ENCODE results near the gene CSH2. TPM values are rescaled to one million over a fixed set of nuclear protein-coding genes. Genes with fewer than 3 reads are reported as not detected.
"Not testable (repeated sequence)": the region's sequence is repeated elsewhere in the genome, so short reads cannot be mapped to it uniquely, and the experiment has no call there.

The CSH2 gene
- total RNA-seq, 1 donor = 0.10 TPM

DNA sequence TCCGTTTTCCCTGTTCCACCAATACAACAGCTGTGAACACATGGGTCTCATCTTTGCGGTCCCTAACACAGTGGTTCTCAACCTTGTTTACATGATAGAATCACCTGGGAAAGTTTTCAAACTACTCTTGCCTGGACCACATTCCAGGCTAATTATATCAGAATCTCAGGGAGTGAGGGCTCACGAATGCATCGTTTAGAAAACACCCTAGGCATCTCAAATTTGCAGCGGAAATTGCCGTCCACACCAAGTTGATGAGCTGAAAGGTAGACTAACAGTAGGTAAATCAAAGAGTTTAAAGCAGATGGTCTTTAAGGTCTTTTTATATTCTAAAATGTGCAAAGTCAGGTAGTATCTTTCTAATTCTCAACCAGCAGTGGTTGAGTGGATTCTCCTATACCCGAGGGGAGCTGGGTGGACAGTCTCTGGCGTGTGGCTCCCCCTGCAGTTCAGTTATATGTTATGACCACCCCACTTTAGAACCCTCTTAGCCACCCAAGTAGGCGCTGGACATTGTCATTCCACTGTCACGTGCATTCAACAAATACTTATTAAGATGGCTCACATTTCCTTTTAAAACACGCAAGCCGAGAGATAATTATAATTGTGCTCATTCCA is 33.8 kb upstream of the CSH2 start:
- not testable (repeated sequence) for H3K4me1 ChIP-seq (ENCODE audit: insufficient read depth, low read length); H3K27me3 ChIP-seq (ENCODE audit: insufficient read depth, low read length); H3K9me3 ChIP-seq (ENCODE audit: low read depth, low read length); H3K4me3 ChIP-seq (ENCODE audit: low read length)

DNA sequence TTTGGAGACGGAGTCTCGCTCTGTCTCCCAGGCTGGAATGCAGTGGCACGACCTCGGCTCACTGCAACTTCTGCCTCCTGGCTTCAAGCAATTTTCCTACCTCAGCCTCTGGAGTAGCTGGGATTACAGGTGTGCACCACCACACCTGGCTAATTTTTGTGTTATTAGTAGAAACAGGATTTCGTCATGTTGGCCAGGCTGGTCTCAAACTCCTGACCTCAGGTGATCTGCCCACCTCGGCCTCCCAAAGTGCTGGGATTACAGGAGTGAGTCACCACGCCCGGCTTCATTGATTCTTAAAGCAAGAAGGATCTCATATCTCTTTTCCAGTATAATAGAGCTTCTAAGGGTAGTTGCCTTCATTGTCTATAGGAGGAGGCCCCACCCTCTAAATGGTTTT is 31.3 kb upstream of the CSH2 start:
- H3K9me3 ChIP-seq (ENCODE audit: low read depth, low read length); H3K27me3 ChIP-seq (ENCODE audit: insufficient read depth, low read length); H3K4me3 ChIP-seq (ENCODE audit: low read length); H3K4me1 ChIP-seq (ENCODE audit: insufficient read depth, low read length): not testable (repeated sequence)

DNA sequence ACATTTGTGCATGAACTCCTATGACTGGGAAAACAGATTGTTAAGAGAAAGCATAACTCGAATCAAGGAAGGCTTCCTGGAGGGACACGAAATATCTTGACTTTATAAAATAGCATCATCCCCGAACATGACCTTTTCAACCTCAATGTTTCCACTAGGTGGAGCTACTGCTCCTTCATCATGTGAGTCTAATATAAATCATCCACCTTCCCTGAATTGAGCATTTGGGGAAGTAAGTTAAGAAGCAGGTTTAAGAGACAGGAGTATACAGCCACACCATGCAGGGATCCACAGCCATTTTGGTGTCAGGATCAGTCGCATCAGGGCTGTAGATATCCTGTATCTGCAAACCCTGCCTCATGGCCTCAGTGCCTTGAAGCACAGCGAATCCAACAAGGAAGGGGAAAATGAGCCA is 30.3 kb upstream of the CSH2 start:
- H3K4me3 ChIP-seq (ENCODE audit: low read length); H3K27me3 ChIP-seq (ENCODE audit: insufficient read depth, low read length); H3K4me1 ChIP-seq (ENCODE audit: insufficient read depth, low read length); H3K9me3 ChIP-seq (ENCODE audit: low read depth, low read length): not testable (repeated sequence)

DNA sequence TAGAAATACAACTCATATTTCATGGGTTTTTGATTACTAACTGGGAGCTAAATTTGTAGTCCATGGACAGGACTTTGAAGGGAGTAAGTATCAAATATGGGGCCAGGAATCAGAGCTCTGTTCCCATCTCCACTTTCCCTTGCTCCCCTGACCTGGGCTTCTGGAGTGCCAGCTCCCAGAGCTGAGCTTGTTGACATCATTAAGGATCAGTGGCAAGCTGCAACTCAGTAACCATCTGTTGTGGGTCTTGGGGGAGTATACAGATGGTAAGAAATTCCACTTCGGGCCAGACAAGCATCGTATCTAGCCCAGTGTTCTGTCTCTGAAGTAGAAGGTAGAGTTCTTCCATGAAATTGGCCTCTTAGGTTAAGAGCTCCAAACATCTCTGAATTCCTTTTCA is 28.5 kb upstream of the CSH2 start:
- not testable (repeated sequence) for H3K4me3 ChIP-seq (ENCODE audit: low read length); H3K9me3 ChIP-seq (ENCODE audit: low read depth, low read length); H3K27me3 ChIP-seq (ENCODE audit: insufficient read depth, low read length); H3K4me1 ChIP-seq (ENCODE audit: insufficient read depth, low read length)

DNA sequence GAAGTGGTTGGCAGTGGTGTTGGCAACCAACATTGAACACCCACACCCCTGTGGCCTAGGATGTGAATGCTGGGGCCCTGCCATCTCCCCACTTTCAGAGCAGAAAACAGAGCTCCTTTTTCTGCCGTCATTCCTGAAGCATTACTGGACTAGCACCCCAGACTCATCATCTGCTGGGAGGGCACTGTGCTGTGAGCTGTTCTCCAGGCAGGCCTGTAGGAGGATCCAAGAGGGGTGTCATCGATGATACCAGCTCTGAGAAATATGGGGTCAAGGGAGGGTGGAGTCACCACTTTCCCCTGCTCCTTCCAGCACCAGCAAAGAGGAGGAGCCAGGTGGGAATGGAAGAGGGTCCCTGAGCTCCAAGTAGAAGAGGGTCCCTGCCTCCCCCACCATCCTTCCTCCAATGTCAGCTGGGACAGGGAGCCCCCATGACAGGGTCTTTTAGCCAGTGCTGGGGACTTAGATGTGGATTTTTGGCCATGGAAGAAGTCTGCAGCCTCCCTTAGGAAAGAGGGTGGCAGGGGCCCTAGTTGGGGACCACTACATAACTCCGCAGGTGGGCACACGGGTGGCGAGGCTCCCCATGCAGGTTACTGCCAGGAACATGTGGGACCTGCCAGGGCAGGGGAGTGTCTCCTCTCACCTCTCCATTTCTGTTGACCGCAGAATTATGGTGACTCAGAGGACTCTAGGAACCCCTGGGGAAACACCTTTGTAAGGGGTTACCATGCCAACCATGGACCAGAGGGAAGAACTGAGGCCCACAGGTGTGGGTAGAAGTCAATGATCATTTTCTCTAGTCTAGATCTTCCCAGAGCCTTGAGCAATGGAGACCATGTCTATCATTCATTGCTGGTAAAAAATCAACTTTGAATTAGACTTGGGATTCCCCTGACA is 25.7 kb upstream of the CSH2 start:
- H3K4me1 ChIP-seq (ENCODE audit: insufficient read depth, low read length); H3K9me3 ChIP-seq (ENCODE audit: low read depth, low read length); H3K27me3 ChIP-seq (ENCODE audit: insufficient read depth, low read length); H3K4me3 ChIP-seq (ENCODE audit: low read length): not testable (repeated sequence)

DNA sequence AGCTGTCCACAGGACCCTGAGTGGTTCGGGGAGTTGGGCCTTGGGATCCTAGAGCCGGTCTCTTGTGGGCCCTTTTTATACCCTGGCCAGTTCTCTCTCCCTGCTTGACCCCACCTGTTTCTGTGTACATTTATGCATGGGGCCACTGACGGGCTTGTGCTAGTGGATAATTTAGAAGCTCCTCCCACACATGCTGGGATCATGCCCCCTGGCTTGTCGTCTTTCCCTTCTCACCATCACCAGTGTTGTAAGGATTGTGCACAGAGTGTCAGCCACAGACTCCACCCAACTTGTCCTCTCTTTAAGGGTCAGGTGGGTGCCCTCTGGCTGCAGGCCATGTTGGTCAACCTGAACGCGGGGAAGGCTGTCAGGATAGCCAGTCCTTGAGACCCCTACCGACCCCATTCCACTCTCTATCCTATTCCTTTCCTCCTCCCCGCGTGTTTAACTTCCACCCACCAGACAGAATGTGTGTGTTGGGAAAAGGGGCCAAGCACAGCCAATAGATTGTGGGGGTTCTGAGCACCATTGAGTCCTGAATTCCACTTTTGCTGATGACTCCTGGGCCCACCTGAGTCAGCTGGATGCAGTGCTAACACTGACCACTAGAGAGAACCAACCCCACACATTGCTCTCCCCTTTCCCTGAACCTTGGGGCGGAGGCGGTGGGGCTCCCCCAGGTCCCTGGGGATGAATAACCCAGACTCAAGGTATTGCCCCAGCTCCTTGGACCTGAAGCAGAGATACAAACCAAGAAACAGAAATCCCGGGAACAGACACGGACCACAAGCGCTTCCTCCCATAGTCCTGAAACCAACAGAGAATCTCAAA is 23.3 kb upstream of the CSH2 start, which contains the start of gene CSH1:
CSH1 (minus strand) TSS at position 51 of the 831 bp plus-strand sequence. CDS start 63 bp downstream, outside the sequence.
- not testable (repeated sequence) for H3K4me1 ChIP-seq (ENCODE audit: insufficient read depth, low read length); H3K9me3 ChIP-seq (ENCODE audit: low read depth, low read length); H3K27me3 ChIP-seq (ENCODE audit: insufficient read depth, low read length); H3K4me3 ChIP-seq (ENCODE audit: low read length)

DNA sequence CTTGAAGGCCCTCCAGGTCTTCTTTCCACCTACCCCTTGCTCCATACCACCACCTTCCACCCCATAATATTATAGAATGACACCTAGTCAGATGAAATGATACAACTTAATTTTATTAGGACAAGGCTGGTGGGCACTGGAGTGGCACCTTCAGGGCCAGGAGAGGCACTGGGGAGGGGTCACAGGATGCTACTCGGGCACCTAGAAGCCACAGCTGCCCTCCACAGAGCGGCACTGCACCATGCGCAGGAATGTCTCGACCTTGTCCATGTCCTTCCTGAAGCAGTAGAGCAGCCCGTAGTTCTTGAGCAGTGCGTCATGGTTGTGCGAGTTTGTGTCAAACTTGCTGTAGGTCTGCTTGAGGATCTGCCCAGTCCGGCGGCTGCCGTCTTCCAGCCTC is 21.3 kb upstream of the CSH2 start:
- H3K4me3 ChIP-seq (ENCODE audit: low read length); H3K4me1 ChIP-seq (ENCODE audit: insufficient read depth, low read length); H3K9me3 ChIP-seq (ENCODE audit: low read depth, low read length); H3K27me3 ChIP-seq (ENCODE audit: insufficient read depth, low read length): not testable (repeated sequence)

DNA sequence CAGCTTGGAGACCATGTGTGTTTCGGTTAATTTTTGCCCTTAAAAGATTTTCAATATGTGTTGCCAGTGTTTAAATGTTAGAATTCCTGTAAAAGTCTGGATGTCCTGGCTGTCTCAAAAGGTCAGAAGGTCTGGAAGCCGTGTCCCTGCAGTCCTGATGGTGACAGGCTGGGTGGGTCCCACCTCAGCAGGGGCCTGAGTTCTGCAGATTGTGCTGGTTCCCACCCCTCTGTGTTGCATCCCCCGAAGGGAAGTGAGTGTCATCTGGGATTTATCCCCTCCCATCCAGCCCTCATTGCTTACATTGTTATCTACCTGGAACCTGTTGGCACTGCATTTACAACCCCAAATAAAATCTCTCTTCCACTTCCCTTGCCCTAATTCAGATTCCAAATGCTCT is 20.5 kb upstream of the CSH2 start:
- H3K27me3 ChIP-seq (ENCODE audit: insufficient read depth, low read length); H3K4me3 ChIP-seq (ENCODE audit: low read length); H3K9me3 ChIP-seq (ENCODE audit: low read depth, low read length); H3K4me1 ChIP-seq (ENCODE audit: insufficient read depth, low read length): not testable (repeated sequence)

DNA sequence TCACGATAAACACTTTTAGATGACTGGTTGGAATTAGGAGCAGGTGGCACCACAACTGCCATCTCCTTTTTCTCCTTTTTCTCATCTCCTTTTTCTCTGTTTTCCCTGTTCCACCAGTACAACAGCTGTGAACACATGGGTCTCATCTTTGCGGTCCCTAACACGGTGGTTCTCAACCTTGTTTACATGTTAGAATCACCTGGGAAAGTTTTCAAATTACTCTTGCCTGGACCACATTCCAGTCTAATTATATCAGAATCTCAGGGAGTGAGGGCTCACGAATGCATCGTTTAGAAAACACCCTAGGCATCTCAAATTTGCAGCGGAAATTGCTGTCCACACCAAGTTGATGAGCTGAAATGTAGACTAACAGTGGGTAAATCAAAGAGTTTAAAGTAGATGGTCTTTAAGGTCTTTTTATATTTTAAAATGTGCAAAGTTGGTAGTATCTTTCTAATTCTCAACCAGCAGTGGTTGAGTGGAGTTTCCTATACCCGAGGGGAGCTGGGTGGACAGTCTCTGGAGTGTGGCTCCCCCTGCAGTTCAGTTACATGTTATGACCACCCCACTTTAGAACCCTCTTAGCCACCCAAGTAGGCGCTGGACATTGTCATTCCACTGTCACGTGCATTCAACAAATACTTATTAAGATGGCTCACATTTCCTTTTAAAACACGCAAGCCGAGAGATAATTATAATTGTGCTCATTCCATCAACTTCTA is 19.0 kb upstream of the CSH2 start:
- H3K4me1 ChIP-seq (ENCODE audit: insufficient read depth, low read length); H3K9me3 ChIP-seq (ENCODE audit: low read depth, low read length); H3K27me3 ChIP-seq (ENCODE audit: insufficient read depth, low read length); H3K4me3 ChIP-seq (ENCODE audit: low read length): not testable (repeated sequence)

DNA sequence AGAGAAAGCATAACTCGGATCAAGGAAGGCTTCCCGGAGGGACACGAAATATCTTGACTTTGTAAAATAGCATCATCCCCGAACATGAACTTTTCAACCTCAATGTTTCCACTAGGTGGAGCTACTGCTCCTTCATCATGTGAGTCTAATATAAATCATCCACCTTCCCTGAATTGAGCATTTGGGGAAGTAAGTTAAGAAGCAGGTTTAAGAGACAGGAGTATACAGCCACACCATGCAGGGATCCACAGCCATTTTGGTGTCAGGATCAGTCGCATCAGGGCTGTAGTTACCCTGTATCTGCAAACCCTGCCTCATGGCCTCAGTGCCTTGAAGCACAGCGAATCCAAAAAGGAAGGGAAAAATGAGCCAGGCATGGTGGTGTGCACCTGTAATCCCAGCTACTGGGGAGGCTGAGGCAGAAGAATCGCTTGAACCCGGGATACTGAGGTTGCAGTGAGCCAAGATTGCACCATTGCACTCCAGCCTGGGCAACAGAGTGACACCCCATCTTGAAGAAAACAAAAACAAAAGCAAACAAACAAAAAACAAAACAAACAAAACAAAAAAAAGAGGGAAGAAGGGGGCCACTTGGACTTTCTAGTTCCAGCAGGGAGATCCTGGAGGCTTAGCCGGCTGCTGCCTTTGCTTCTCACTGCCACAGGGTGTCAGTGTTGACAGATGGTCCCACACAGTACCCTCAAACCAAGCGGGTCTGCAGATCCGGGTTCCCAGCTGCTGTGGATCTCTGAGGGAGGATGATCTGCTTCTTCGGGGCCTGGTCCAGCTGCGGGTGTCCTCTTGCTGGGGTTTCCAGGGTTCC is 15.8 kb upstream of the CSH2 start:
- not testable (repeated sequence) for H3K4me3 ChIP-seq (ENCODE audit: low read length); H3K27me3 ChIP-seq (ENCODE audit: insufficient read depth, low read length); H3K9me3 ChIP-seq (ENCODE audit: low read depth, low read length); H3K4me1 ChIP-seq (ENCODE audit: insufficient read depth, low read length)

DNA sequence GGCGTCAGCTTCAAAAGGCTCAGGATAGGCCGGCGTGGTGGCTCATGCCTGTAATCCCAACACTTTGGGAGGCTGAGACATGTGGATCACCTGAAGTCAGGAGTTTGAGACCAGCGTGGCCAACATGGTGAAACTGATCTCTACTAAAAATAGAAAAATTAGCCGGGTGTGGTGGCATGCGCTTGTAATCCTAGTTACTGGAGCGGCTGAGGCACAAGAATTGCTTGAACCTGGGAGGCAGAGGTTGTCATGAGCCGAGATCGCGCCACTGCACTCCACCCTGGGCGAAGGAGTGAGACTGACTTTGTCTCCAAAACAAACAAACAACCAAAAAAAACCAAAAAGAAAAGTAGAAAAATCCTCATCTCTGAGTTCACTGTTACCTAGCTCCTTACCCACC is 11.6 kb upstream of the CSH2 start:
- H3K4me3 ChIP-seq (ENCODE audit: low read length); H3K9me3 ChIP-seq (ENCODE audit: low read depth, low read length); H3K27me3 ChIP-seq (ENCODE audit: insufficient read depth, low read length); H3K4me1 ChIP-seq (ENCODE audit: insufficient read depth, low read length): not testable (repeated sequence)

DNA sequence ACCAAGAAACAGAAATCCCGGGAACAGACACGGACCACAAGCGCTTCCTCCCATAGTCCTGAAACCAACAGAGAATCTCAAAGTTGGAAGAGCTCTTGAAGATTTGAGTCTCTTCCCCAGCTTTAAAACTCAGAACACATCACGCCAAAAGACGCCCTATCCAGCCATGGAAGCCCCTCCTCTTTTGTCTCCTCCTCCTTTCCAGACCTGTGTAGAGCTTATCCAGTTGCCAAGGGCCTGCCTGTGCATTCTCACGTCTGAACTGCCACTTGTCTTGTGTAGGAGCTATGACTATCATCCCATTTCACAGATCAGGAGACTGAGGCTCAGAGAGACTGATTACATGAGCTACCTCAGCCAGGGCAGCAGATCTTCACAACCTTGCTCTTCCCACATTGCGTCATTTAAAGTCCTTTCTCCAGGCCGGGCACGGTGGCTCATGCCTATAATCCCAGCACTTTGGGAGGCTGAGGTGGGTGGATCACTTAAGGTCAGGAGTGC is 9.2 kb upstream of the CSH2 start:
- not testable (repeated sequence) for H3K4me3 ChIP-seq (ENCODE audit: low read length); H3K4me1 ChIP-seq (ENCODE audit: insufficient read depth, low read length); H3K27me3 ChIP-seq (ENCODE audit: insufficient read depth, low read length); H3K9me3 ChIP-seq (ENCODE audit: low read depth, low read length)

DNA sequence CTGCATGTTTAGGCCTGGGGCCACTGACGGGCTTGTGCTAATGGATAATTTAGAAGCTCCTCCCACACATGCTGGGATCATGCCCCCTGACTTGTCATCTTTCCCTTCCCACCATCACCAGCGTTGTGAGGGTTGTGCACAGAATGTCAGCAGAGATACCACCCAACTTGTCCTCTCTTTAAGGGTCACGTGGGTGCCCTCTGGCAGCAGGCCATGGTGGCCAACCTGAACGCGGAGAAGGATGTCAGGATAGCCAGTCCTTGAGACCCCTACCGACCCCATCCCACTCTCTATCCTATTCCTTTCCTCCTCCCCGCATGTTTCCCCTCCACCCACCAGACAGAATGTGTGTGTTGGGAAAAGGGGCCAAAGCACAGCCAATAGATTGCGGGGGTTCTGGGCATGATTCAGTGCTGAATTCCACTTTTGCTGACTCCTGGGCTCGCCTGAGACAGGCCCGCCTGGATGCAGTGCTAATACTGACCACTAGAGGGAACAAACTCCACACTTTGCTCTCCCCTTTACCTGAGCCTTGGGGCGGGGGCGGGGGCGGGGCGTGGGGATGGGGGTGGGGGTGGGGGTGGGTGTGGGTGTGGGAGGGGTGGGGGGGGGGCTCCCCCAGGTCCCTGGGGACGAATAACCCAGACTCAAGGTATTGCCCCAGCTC is 8.6 kb upstream of the CSH2 start, which contains the start of gene GH2:
GH2 (minus strand) TSS at position 10 of the 667 bp plus-strand sequence. CDS start 143 bp downstream, outside the sequence.
- H3K4me1 ChIP-seq (ENCODE audit: insufficient read depth, low read length) = no peaks in the 10 kb centered on the region
- H3K9me3 ChIP-seq (ENCODE audit: low read depth, low read length) = no peaks in the 10 kb centered on the region
- no peaks in the 10 kb centered on the region for H3K27me3 ChIP-seq (ENCODE audit: insufficient read depth, low read length)
- no peak within 1 kb of the TSS for H3K4me3 ChIP-seq (ENCODE audit: low read length)

DNA sequence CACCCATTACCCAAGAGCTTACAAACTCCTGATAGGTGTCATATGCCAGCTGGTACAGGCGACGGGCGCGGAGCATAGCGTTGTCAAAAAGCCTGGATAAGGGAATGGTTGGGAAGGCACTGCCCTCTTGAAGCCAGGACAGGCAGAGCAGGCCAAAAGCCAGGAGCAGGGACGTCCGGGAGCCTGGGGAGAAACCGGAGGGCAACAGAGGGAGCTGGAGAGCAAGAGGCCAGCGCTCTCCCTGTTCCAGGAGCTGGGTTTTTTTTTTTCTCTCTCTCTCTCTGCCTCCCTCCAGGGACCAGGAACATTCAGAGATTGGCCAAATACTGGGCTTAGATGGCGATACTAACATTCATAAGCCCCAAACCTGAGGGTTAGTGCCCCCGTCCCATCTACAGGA is 7.9 kb upstream of the CSH2 start:
- not testable (repeated sequence) for H3K27me3 ChIP-seq (ENCODE audit: insufficient read depth, low read length); H3K4me1 ChIP-seq (ENCODE audit: insufficient read depth, low read length); H3K4me3 ChIP-seq (ENCODE audit: low read length); H3K9me3 ChIP-seq (ENCODE audit: low read depth, low read length)

All from mononuclear cell (primary cell).